Putamen (tissue), 1 donor: ENCODE measurements around the gene GRID2.
A peak's percentile ranks its signal among the peaks of the same experiment; 100 is the strongest.

Experiments used
- DNase-seq: peaks from one replicate; pipeline ENCODE4 v3.0.0-alpha.2; 2016; ENCODE audit warnings: low spot score

The GRID2 gene

GRCh38 chr4:92524131-92524530 is 220.4 kb downstream of the GRID2 start:
- no peak for DNase-seq

GRCh38 chr4:92528541-92528940 is 224.8 kb downstream of the GRID2 start:
- no peak for DNase-seq

GRCh38 chr4:92529510-92529909 is 225.7 kb downstream of the GRID2 start:
- DNase-seq = no peak

DNA sequence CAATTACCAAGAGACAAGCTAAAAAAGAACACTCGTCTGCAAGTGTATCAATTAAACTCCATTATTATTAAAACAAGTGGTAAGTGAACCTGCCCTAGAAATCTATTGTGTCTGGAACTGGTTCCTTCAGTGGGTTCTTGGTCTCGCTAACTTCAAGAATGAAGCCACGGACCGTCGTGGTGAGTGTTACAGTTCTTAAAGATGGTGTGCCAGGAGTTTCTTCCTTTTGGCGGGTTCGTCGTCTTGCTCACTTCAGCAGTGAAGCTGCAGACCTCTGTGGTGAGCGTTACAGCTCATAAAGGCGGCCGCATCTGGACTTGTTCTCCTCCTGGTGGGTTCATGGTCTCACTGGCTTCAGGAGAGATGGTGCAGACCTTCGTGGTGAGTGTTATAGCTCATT is 231.8 kb downstream of the GRID2 start:
- no peak for DNase-seq

DNA sequence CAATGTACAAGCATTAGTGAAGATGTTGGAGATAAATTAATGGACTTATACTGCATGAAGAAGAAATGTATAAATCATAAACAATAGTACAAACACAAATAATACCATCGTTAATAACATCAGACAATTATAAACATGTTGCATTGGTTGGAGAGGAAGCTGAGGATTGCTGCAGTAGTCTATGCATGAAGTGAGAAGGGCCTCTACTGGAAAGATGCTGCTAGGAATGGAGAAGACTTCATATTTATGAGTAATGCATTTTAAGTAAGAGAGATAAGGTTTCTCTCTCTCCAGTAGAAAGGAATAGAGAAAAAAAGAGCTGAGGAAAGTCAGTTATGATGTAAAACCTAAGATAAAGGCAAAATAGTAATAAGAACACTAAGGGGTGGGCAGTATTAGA is 247.8 kb downstream of the GRID2 start:
- DNase-seq = no peak

DNA sequence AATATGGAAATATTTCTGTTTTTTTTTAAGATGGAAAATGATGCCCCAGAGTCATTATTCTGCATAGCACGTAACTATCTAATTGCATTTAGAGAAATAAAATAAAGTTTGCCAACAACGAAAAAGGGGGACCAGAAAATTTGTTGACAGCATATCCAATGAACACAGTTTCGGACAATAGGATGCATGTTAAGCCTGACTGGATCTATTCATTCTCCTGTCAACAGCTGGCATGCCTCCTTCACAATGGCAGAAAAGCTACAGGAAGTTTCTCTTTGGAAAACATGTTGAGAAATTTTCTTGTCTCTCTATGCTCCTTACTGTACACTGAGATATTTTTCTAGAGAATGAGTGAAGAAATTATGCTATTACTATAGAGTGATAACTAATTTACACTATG is 262.5 kb downstream of the GRID2 start:
- no peak for DNase-seq

GRCh38 chr4:92580816-92581215 is 277.1 kb downstream of the GRID2 start:
- DNase-seq = peak; percentile 45

DNA sequence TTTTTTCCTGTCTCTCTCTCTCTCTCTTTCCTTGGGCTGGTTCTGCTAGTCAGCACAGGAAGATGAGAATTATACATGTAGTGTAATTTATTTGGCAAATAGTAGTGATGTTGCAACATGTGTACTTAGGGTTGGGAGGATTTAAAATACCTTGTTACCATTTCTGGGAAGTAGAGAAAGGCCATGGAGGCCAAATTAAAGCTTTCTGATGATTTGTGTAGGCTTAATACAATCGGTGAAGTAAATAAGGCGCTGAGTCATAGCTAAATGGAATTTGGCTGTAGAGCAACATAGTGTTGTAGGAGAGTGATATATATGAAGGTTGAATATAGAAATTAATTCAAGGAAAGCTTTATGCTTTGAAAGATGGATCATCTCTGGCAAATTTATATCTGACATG is 295.3 kb downstream of the GRID2 start:
- no peak for DNase-seq

DNA sequence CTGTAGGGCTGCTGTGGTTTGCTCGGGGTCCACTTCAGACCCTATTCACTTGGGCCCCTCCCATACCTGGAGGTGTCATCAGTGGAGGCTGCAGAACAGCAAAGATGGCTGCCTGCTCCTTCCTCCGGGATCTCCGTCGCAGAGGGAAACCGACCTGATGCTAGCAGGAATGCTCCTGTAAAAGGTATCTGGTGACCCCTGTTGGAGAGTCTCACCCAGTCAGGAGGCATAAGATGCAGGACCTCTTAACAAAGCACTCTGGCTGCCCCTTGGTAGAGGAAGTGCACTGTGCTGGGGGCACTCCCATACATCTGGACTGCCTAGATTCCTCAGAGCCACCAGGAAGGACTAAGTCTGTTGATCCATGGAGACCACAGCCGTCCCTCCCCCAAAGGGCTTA is 296.9 kb downstream of the GRID2 start:
- DNase-seq = no peak

DNA sequence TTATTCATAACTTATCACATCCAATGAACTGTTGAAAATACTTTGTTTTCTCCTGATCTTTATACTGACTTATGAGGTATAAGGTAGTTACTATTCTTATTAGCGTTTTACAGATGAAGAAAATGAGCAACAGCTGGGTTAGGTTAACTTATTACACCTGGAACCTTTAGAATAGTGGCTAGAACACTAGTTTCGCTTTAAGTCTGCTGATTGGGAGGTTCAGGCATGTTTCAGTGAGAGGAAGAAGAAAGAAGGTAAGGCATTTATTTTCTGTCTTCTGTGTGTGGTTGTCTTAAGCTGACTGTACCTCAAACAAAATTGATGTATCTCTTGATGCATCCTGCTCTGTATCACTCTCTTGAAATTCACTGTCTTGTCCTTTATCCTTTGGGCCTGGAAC is 302.5 kb downstream of the GRID2 start:
- DNase-seq = no peak

- no peak for DNase-seq
Measured at GRCh38 chr4:92615049-92615448, 311.3 kb downstream of the GRID2 start.

DNA sequence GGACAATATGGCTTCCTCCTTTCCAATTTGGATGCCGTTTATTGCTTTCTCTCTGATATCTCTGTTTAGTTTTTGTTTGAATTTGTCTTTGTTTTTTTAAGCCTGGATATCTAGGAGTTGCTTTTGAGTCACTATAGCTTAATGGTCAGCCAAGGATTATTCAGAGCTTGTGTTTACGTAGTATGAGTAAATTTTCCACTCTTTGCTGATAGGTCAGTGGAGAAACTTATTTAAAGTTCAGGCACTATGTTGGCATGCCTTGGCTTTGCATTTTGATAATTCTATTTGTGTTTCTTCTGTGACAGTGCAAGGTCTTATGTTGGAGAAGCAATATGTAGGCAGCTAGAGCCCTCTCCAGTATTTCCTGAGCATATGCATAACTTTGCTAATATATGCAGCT is 315.2 kb downstream of the GRID2 start:
- no peak for DNase-seq

- DNase-seq = no peak
Measured at GRCh38 chr4:92629302-92629701, 325.5 kb downstream of the GRID2 start.

DNA sequence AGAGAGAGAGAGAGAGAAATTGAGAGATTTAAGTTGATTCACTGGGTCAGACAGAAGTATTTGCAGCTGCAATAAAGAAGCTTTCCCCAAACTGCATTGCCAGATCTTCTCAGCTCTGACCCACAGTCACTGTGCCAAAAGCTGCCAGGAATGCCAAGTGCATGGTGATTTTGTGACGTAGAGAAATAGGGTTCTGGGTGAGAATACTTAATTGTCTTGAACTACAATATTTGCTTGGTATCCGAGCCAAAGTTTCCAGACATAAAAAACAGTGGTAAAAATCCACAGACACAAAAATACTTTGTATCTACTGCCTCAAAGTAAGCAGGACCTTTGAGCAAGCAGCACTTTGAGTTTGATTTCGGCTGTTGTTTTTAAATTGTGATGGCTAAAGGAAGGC is 331.1 kb downstream of the GRID2 start:
- DNase-seq = peak; percentile 49

DNA sequence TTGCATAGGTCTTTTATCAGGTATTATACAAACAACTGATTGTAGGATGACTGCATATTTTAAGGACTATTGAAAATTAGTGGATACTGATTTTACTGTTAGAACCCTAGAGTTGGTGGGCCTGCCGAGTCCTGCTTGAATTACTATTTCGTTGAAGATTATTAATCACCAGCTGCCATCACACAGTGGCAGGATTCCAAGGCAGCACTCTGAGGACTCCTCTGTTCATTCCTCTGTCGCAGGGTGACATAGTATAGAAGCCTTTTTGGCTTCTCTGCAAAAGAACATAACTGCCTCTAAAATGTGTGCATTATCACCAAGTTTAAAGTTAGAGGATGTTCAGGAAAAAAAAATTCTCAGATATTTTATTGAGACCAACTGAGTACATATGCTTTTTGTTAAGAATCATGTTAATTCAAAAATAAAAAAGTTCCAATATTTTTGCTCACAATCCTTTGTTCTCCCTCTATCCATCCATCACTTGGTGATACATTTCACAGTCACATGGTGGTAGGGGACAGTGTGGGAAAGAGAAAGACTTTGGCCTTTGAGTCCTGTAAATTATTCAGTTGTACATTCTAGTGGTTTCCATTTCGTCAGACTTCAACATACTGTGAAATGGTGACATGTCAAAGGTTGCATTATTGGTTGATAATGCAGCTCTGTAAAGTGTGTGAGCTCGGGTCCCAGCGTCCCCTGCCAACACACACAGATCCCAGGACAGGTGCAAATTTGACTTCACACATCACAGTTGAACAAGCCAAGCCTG is 332.5 kb downstream of the GRID2 start:
- peak; percentile 40 for DNase-seq

- no peak for DNase-seq
Measured at GRCh38 chr4:92641409-92641808, 337.6 kb downstream of the GRID2 start.

DNA sequence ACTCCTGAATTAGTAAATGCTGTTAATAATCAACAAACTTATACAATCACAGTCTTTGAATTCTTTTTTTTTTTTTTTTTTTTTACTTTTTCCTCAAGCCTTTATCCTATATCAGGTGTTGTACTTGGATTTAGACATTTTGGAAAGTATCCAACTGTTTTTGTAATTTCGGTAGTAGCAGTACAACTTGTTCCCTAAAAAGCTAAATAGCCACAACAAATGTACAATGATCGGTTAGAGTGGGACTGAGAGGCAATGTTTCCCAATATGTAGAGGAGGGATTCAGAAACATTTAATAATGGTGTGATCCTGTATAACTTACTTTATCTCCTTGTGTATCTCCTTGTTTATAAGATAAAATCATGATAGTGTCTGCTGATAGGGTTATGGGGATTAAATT is 343.1 kb downstream of the GRID2 start:
- no peak for DNase-seq

GRCh38 chr4:92651536-92651935 is 347.8 kb downstream of the GRID2 start:
- no peak for DNase-seq

GRCh38 chr4:92654084-92654483 is 350.3 kb downstream of the GRID2 start:
- no peak for DNase-seq

- DNase-seq = no peak
Measured at GRCh38 chr4:92657695-92658094, 353.9 kb downstream of the GRID2 start.

- DNase-seq = no peak
Measured at GRCh38 chr4:92658318-92658717, 354.6 kb downstream of the GRID2 start.

DNA sequence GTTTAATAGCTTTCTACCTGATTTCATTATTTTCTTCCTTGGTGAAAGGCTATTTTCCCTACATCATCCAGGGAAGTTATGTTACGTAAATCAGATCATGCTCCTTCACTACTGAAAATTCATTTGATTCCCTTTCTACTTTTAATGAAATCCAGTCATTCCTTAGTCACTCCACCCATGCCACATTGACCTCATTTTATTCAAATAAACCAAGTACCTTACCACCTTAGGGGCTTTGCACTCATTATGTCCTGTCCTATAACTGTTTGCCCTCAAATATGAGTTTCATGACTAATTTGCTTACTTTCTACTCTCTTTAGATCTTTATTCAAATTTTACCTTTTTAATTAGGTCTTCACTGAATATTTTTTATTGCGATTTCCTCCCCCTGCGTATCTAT is 374.0 kb downstream of the GRID2 start:
- no peak for DNase-seq

GRCh38 chr4:92678292-92678691 is 374.5 kb downstream of the GRID2 start:
- DNase-seq = no peak

DNA sequence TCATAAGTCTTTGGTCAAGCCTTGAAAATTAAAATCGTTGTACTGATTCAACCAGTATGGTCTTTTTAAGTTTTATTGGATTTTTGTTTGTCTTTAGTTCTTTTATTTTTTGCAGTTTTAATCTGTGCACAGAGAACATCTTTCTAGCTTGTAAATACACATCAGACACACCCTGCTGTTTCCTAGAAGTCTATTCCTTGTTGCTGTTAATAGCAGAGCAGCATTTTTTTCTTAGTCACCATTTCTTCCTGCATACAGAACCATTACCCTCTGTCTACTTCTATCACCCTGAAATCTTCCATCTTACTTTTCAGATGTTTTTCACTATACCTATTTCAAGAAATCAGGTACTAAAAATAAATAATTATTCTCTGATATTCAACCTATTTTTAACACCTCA is 375.4 kb downstream of the GRID2 start:
- no peak for DNase-seq
